22Rv1 (cell line): ENCODE results near the gene FOXP1.

ENCODE experiments used
- H3K27ac ChIP-seq: fragments of 450-650 bp; 2 replicates; pipeline ENCODE4 v1.5.1; 2017
- ZFX ChIP-seq: fragments of 450-650 bp; IDR thresholded peaks from 2 replicates; pipeline ENCODE4 v1.6.1; 2017; ENCODE audit warnings: antibody characterized with exemption, borderline replicate concordance
- TF ChIP-seq, protein P1 (sequence below): fragments of 450-650 bp; IDR thresholded peaks from 2 replicates; pipeline ENCODE4 v1.5.1; 2017; ENCODE audit warnings: mild to moderate bottlenecking

FOXP1 gene

DNA sequence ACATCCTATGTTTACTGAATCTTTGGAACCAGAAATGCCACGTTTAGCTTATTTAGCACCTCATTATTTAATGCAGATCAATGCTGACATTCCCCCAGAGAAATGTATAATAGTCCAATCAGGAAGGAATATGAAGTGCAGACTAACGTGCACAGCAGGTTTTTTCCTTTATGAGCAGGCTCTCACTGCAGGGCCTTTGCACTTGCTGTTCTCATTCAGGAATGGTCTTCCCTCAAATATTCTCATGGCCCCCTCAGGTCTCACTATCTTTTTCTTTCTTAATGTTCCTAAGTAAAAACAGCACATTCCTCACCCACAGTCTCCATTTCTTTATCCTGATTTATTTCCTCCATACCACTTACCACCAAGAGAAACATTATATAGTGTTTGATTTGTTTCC lies 174.6 kb downstream of the FOXP1 start:
- no peak overlapping the region for H3K27ac ChIP-seq

DNA sequence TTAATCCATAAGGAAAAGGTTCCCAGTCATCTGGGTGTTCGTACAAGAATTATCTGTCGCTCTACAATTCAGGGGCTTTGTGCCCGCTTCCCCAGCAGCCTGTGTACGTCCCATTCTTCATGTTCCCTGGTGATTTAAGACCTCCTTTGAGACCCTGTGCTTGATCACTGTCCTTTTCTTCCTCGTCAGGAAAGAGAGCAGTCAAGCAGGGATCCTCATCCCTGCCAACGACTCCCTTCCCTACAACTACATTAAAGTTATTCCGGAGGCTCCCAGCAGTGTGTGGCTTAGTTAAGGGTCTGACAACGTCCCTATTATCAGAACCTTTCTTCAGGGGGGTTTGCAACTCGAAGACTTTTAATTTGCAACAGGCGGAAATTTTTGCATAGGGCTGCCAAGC lies 175.7 kb downstream of the FOXP1 start:
- TF ChIP-seq, protein P1, sequence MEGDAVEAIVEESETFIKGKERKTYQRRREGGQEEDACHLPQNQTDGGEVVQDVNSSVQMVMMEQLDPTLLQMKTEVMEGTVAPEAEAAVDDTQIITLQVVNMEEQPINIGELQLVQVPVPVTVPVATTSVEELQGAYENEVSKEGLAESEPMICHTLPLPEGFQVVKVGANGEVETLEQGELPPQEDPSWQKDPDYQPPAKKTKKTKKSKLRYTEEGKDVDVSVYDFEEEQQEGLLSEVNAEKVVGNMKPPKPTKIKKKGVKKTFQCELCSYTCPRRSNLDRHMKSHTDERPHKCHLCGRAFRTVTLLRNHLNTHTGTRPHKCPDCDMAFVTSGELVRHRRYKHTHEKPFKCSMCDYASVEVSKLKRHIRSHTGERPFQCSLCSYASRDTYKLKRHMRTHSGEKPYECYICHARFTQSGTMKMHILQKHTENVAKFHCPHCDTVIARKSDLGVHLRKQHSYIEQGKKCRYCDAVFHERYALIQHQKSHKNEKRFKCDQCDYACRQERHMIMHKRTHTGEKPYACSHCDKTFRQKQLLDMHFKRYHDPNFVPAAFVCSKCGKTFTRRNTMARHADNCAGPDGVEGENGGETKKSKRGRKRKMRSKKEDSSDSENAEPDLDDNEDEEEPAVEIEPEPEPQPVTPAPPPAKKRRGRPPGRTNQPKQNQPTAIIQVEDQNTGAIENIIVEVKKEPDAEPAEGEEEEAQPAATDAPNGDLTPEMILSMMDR = no peak
- TF ChIP-seq ZFX = no peak
- H3K27ac ChIP-seq = no peak overlapping the region

More for the DNA sequence above, 174.6 kb downstream of the FOXP1 start:
- no peak for TF ChIP-seq ZFX
- TF ChIP-seq, protein P1 = no peak

DNA sequence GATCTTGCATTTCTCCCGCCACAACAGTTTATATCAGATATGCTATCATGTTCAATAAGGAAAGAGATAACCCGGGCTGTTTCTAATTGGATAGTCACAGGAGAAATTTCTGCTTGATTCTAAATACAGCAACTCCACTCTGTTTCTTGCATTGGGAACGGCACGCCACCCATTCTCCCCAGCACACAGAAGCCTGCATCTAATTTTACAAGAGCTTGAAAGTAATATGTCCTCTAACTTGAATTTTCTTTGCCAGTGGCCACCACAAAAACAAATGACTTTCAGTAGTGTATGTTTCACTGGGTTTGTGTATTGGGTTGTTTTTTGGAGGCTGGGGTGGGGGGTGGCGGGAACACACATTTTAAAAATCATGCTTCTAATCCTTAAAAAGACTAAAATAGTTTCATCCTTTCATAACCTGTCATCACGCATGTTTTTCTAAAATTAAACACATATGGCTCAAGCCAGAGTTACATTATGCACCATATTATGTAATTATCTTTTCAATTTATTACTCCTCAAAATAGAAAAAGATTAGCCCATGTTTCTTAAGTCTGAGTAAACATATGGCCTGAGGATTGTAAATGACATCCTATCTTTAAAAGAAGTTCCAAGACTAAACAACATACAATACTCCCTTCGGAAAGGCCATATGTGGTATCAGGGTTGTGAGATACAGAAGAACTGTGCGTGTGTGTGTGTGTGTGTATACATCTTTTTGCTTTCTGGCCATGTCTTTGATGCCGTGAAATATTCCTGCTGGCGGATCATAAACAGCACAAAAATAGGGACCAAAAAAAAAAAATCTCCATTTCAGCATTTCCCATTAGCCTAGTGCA lies 176.3 kb downstream of the FOXP1 start:
- TF ChIP-seq ZFX = no peak
- TF ChIP-seq, protein P1 = no peak

DNA sequence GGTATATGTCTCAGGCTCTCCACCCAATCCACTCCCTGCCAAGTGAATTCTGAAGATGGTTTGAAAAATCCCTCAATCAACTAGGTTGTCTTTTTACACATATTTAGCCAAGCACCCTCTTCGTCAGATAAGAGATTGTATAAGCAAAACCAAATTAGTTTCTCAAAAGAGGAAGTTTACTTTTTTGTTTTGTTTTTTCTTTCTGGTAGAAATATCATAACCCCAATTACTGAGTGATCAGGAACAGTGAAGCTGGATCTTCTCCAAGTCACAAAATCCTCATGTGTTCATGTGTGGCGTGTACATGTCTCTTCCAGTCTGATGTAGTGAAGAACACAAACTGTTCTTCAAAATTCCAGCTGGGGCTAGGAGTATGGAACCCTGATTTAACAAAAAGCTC lies 180.6 kb downstream of the FOXP1 start:
- H3K27ac ChIP-seq = no peak overlapping the region
- no peak for TF ChIP-seq ZFX
- TF ChIP-seq, protein P1 = no peak

More for the DNA sequence above, 176.3 kb downstream of the FOXP1 start:
- no peak overlapping the region for H3K27ac ChIP-seq

DNA sequence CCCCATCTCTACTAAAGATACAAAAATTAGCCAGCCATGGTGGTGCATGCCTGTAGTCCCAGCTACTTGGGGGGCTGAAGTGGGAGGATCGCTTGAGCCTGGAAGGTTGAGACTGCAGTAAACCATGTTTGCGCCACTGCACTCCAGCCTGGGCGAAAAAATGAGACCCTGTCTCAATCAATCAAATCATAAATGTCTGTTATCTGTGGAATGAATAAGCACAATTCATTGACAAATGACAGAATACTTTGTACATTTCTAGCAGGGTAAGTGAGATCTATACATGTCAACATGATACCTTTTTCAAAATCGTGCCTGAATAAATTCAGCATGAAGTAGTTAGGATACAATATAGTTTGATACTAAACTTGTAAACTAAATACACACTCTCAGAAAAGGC lies 181.2 kb downstream of the FOXP1 start:
- TF ChIP-seq, protein P1 = no peak
- no peak for TF ChIP-seq ZFX
- H3K27ac ChIP-seq = no peak overlapping the region

DNA sequence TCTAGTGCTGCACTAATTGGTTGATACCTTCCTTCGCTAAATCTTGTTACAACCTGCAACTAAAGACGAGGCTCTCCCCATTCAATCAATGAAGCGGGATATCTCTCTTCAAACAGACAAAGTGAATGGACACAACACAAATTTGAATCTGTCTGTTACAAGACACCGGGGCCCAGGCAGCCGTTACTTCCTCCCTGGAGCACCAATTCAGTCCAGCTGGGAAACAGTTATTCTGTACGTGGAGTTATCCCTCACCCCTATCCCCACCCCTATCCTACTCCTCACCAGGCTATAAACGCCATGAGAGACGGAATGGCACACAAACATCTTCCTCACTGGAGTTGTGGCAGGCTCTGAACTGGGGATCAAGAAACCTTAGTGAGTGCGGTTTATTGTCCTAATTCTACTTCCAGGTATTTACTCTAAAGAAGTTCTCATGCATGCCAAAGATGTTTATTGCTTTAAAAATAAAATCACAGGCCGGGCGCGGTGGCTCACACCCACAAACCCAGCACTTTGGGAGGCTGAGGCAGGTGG lies 181.8 kb downstream of the FOXP1 start:
- H3K27ac ChIP-seq = no peak overlapping the region
- TF ChIP-seq ZFX = no peak
- TF ChIP-seq, protein P1 = no peak

DNA sequence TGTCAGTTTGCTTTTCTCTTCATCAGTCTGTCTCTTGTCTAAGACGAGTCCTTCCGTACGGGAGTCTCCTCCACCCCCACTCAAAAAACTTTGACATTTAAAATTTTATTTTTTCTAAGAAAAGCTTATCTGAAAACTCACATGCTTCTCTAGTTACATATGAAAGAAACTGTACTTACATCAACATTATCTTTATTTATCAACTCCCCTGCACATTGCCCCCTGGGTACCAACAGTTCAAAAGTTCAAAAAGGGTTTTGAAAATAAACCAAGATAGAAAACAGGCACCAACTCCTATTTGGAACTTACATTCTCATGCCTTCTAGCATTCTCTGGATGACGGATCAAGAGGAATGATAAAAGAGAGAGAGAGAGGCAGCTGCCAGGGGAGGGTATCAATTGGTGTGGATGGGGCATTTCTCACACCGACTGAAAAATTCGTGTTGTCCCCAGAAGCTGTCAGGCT lies 182.5 kb downstream of the FOXP1 start:
- TF ChIP-seq, protein P1 = no peak
- TF ChIP-seq ZFX = no peak
- no peak overlapping the region for H3K27ac ChIP-seq
